Heart right ventricle (tissue), 16 donors: Measurements from ENCODE around the gene CDH10. TPM values are rescaled to one million over a fixed set of nuclear protein-coding genes. Genes with fewer than 3 reads are reported as not detected.

Source experiments
- ATAC-seq, 8 donors: fragments of 200-7000 bp; cut with Tn5 transposase; one replicate each; pipeline ENCODE4 v1.9.1; 2020; ENCODE audit warnings: mild to moderate bottlenecking in 8 of 8, moderate library complexity in 8 of 8, moderate number of reproducible peaks in 1 of 8
- DNase-seq, 2 donors: peaks; one replicate each; pipeline ENCODE4 v3.0.0-alpha.2; 2020
- H3K27ac ChIP-seq, 10 donors: fragments of 200-600 bp; sonication (generic) in 2 of 10; one replicate each; pipeline versions ENCODE4 v1.5.0 to v1.8.0; 2020 to 2022; ENCODE audit warnings: mild to moderate bottlenecking in 3 of 10
- H3K27me3 ChIP-seq, 7 donors: fragments of 200-600 bp; one replicate each; pipeline ENCODE4 v1.8.0; 2021 to 2022; ENCODE audit warnings: mild to moderate bottlenecking in 2 of 7
- H3K36me3 ChIP-seq, 9 donors: fragments of 200-600 bp; sonication (generic) in 1 of 9; one replicate each; pipeline versions ENCODE4 v1.5.0 to v1.8.0; 2020 to 2022; ENCODE audit warnings: mild to moderate bottlenecking in 2 of 9
- H3K4me1 ChIP-seq, 9 donors: fragments of 200-600 bp; sonication (generic) in 1 of 9; one replicate each; pipeline versions ENCODE4 v1.5.0 to v1.8.0; 2020 to 2022; ENCODE audit warnings: mild to moderate bottlenecking in 4 of 9
- H3K4me3 ChIP-seq, 10 donors: fragments of 200-600 bp; sonication (generic) in 2 of 10; one replicate each; pipeline versions ENCODE4 v1.5.0 to v1.8.0; 2020 to 2022; ENCODE audit warnings: mild to moderate bottlenecking in 7 of 10, moderate library complexity in 2 of 10
- H3K9me3 ChIP-seq, 11 donors: fragments of 200-600 bp in 10 of 11; sonication (generic) in 2 of 11; one replicate each; pipeline versions ENCODE4 v1.5.0 to v1.8.0; 2013 to 2022; ENCODE audit warnings: mild to moderate bottlenecking in 2 of 11, control low read depth in 1 of 11, moderate library complexity in 1 of 11
- CTCF ChIP-seq, 9 donors: fragments of 200-600 bp; sonication (generic) in 2 of 9; IDR thresholded peaks; one replicate each; pipeline versions ENCODE4 v1.5.0 to v1.8.0; 2021 to 2022; ENCODE audit warnings: antibody characterized with exemption in 9 of 9, mild to moderate bottlenecking in 5 of 9, moderate library complexity in 1 of 9
- WGBS, 2 donors: extraction: QIAGEN DNeasy Blood & Tissue Kit; methylation state at CpG; one replicate each; pipeline ENCODE4 v1.1.7; 2013; ENCODE audit warnings: inconsistent platforms in 1 of 2; 5-methylcytosine and 5-hydroxymethylcytosine counted together
- intact Hi-C, 10 donors: fragments of 100-400 bp; cut with DNase I; formaldehyde crosslinking; loops; one replicate each; pipeline versions ENCODE4 v1.11.1 to v1.14.2; 2022
- polyA plus RNA-seq, 2 donors: library from polyadenylated mRNA; stranded (reverse); fragments of 200-250 nt; gene quantifications; one replicate each; pipeline ENCODE4 v1.2.3, GENCODE V29; 2013
- total RNA-seq, 10 donors: library from RNA; stranded (reverse); fragmentation: NEBNext Ultra II Directional in 3 of 10; extraction: Animal tissue kit (Norgen Biotek cat#: 25700) in 3 of 10; gene quantifications; one replicate each; pipeline versions ENCODE4 v1.2.1 to v1.2.4, GENCODE V29; 2021 to 2023
- donor health status: Arrhythmogenic right ventricular cardiomyopathy.
- donor health status: ischemic (EF 13 %, LVEDD 7.1; RV severe dilation, severe dysfunction).
- donor health status: healthy with polysubstance abuse.
- donor health status: DM: no; HTN: yes; CAD: no.
- donor health status: DM: no; HTN: no; CAD: no.
- donor health status: ischemic (EF 25% LVEDD 6.9; RV normal size, moderate dysfunction).
- donor health status: ischemic (EF 25% LVEDD 5.7; RV mildly dilated, moderate dysfunction).
- donor health status: healthy.
- donor health status: DM: yes; HTN: yes; CAD: no.
- donor health status: Ischemic cardiomyopathy.
- donor health status: ischemic (EF 35%, LVEDD 5.7; RV mildly dilated, moderate dysfunction).
- donor health status: nonischemic (EF 11% LVEDD 7.7; RV severe dilation, severe dysfunction).
- donor health status: DM: yes; HTN: yes; CAD: no.
- donor health status: PGD.
- donor health status: ischemic (EF 29% LVEDD 5.4; RV normal size, mild dysfunction).
- donor health status: nonischemic (EF 23%, LVEDD 6.1; RV moderate dilation, normal function).

CDH10 gene
- total and polyA plus RNA-seq, 12 donors: 0.08 TPM; not detected in 11

- no peaks in the 10 kb centered on the region for H3K36me3 ChIP-seq
- peaks cover 0 to 2% (median 0%) of the 10 kb centered on the region in 11 donors for H3K9me3 ChIP-seq
- DNase-seq (no peak), ATAC-seq (no peak)
- no peak for TF ChIP-seq CTCF (IDR thresholded peaks at IDR 0.05)
- intact Hi-C loops: no loop called here
- no peaks in the 10 kb centered on the region for H3K27me3 ChIP-seq
- WGBS, 2 donors: 64 to 71% methylated on average over 19 of the region's 19 CpGs
- H3K27ac ChIP-seq: no peak overlapping the region
- H3K4me1 ChIP-seq: no peaks in the 10 kb centered on the region
- H3K4me3 ChIP-seq: no peak overlapping the region
Observed at GRCh38 chr5:24487368-24488229, 157.2 kb downstream of the CDH10 start.

GRCh38 chr5:24480952-24481351 is 163.8 kb downstream of the CDH10 start:
- no peaks in the 10 kb centered on the region for H3K4me1 ChIP-seq
- no peak for DNase-seq
- H3K9me3 ChIP-seq: peaks cover 0 to 13% (median 0%) of the 10 kb centered on the region in 11 donors
- H3K27ac ChIP-seq: no peak overlapping the region
- intact Hi-C loops: no loop called here
- H3K36me3 ChIP-seq: no peaks in the 10 kb centered on the region
- no peaks in the 10 kb centered on the region for H3K27me3 ChIP-seq
- no peak for TF ChIP-seq CTCF (IDR thresholded peaks at IDR 0.05)
- H3K4me3 ChIP-seq: no peak overlapping the region
- ATAC-seq: no peak

DNA sequence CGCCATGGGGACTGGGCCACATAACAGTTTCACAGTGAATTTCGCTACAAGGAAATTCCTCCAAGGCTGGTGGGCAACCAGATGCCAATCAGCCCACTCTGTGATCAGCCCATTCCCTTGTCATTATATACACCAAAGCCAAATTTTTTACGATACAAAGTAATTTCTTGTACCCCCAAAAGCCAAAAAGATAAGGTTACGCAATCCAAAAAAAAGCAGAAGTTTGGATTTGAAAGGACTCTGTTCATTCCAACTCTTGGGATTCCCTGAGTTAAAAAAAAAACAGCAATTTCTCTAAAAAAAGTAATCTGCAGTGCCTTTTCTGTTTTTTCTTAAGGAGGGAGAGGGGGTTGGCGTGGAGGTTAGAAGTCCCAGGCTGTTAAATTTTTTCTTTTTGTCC is 166.8 kb downstream of the CDH10 start:
- Histone ChIP-seq H3K4me1 (peaks cover 0 to 3% (median 0%) of the 10 kb centered on the region in 9 donors), H3K27me3 (no peaks in the 10 kb centered on the region), H3K27ac (no peak overlapping the region), H3K4me3 (no peak overlapping the region), H3K9me3 (peaks cover 0 to 24% (median 0%) of the 10 kb centered on the region in 11 donors), H3K36me3 (no peaks in the 10 kb centered on the region)
- intact Hi-C loops: no loop called here
- 85 to 87% methylated on average over 5 of the region's 5 CpGs for WGBS, 2 donors
- no peak for DNase-seq
- no peak for ATAC-seq
- no peak for TF ChIP-seq CTCF (IDR thresholded peaks at IDR 0.05)

DNA sequence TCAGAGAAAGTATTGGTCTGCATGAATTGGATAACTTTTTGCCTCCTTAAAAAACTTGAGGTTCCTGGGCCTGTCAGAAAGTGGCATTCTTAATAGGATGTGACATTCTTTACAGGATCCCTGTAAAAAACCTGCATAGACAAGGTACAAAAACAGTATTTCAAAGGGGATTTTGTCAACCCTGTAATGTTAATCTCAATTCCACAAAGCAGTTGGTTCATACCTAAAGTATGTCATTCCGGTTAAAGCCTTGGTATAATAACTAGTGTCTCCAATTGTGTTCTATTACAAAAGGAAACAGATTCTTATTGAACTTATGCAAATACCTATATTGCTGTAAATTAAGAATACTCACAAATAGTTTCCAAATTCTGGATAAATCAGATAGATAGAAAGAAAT is 169.7 kb downstream of the CDH10 start:
- H3K9me3 ChIP-seq: peaks cover 0 to 24% (median 0%) of the 10 kb centered on the region in 11 donors
- H3K27me3 ChIP-seq: no peaks in the 10 kb centered on the region
- no peak for TF ChIP-seq CTCF (IDR thresholded peaks at IDR 0.05)
- H3K4me3 ChIP-seq: no peak overlapping the region
- intact Hi-C loops: no loop called here
- WGBS, 2 donors: 97 to 98% methylated on average over 1 of the region's 1 CpG
- peaks cover 0 to 7% (median 0%) of the 10 kb centered on the region in 9 donors for H3K4me1 ChIP-seq
- H3K27ac ChIP-seq: no peak overlapping the region
- no peaks in the 10 kb centered on the region for H3K36me3 ChIP-seq
- no peak for DNase-seq
- no peak for ATAC-seq
